ENCODE measurements around the gene KRTAP10-5.
"Not testable (repeated sequence)": the region's sequence is repeated elsewhere in the genome, so short reads cannot be mapped to it uniquely, and the experiment has no call there.

KRTAP10-5 gene, protein sequence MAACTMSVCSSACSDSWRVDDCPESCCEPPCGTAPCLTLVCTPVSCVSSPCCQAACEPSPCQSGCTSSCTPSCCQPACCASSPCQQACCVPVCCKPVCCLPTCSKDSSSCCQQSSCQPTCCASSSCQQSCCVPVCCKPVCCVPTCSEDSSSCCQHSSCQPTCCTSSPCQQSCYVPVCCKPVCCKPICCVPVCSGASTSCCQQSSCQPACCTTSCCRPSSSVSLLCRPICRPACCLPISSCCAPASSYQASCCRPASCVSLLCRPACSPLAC

DNA sequence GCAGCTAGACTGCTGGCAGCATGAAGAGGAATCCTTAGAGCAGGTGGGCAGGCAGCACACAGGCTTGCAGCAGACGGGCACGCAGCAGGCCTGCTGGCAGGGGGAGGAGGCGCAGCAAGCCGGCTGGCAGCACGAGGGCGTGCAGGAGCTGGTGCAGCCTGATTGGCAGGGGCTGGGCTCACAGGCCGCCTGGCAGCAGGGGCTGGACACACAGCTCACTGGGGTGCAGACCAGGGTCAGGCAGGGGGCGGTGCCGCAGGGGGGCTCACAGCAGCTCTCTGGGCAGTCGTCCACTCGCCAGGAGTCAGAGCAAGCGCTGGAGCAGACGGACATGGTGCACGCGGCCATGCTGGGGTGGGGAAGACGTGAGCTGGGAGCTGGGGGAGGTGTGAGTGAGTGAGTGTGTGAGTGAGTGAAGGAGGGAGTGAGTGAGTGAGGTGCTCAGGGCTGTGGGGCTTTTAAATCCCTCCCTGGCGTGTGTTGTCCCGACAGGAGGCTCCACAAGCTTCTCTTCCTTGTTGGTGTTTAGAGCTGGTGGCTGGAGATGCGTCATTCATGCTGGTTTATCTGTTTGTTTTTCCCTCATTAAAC is at the start of gene KRTAP10-5:
Gene KRTAP10-5, minus strand, starts transcription at position 374 of the 591 bp plus-strand sequence. Its CDS starts 26 bp downstream, at position 348.
- DNase-seq, result not testable (repeated sequence)

DNA sequence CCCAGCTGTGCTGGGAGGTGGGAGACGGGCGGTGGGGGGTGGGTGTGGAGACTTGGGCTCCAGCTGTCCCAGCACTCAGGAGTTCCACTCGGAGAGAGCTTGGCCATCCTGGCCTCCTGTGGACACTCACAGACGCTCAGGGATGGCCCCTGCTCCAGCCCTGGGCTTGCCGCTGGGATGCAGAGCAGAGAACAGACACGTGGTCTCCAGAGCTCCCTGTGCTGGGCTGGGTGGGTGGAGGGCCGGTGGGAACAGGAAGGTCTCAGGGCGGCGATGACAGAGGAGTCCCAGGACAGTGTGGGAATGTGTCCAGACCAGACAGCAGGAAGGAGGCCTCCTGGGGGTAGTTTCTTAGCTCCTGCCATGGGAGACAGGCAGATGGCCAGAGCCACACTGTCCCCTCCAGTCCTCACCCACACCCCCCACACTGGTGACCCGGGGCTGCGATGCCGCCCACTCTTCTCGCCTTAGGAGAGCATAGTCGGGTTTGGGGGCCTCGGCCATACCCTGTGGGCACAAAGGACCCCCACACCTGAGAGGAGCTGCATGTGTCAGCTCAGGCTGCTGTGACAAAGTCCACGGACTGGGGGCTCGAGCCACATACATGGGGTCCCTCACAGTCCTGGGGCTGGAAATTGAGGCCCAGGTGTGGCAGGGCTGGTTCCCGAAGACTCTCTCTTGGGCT is 48.4 kb upstream of the KRTAP10-5 start:
- DNase-seq, result no peak

DNA sequence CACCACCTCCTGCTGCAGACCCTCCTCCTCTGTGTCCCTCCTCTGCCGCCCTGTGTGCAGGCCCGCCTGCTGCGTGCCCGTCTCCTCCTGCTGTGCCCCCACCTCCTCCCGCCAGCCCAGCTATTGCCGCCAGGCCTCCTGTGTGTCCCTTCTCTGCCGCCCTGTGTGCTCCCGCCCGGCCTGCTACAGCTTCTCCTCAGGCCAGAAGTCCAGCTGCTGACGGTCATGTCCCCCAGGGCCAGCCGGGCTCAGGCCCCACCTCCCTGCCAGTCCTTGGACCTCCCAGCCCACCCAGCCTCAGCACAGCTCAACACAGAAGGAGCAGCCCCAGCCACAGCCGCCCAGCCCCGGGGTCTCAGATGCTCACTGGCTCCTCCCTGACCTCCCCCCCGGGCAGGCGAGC is 47.4 kb upstream of the KRTAP10-5 start:
- DNase-seq, result not testable (repeated sequence)

DNA sequence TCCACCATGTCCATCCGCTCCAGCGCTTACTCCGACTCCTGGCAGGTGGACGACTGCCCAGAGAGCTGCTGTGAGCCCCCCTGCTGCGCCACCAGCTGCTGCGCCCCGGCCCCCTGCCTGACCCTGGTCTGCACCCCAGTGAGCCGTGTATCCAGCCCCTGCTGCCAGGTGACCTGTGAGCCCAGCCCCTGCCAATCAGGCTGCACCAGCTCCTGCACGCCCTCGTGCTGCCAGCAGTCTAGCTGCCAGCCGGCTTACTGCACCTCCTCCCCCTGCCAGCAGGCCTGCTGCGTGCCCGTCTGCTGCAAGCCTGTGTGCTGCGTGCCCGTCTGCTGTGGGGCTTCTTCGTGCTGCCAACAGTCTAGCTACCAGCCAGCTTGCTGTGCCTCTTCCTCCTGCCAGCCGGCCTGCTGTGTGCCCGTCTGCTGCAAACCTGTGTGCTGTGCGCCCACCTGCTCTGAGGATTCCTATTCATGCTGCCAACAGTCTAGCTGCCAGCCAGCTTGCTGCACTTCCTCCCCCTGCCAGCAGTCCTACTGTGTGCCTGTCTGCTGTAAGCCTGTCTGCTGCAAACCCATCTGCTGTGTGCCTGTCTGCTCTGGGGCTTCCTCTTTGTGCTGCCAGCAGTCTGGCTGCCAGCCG is 46.9 kb upstream of the KRTAP10-5 start:
- not testable (repeated sequence) for DNase-seq

DNA sequence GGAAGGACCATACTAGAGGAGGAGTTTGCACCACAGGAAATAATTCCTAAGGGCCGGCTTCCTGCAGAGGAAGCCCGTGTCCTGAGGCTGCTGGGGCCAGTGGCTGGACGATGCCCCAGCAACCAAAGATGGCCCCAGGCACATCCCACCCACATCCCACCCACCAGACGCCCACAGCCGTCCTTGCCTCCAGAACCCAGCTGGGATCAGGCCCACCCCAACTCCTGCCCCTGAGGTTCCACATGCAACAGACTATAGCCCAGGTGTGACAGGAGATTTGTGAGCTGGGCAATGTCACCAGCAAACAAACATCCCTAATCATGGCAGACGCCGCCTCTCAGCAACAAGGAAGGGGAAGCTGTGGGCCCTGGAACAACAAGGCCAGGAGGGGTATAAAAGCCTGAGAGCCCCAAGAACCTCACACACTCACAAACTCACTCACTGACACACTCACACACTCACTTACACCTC is 46.3 kb upstream of the KRTAP10-5 start, which contains the start of gene KRTAP10-9:
Gene KRTAP10-9, plus strand, starts transcription at position 421 of the 471 bp plus-strand sequence. CDS start 79 bp downstream, outside the sequence.
- DNase-seq, result no peak

DNA sequence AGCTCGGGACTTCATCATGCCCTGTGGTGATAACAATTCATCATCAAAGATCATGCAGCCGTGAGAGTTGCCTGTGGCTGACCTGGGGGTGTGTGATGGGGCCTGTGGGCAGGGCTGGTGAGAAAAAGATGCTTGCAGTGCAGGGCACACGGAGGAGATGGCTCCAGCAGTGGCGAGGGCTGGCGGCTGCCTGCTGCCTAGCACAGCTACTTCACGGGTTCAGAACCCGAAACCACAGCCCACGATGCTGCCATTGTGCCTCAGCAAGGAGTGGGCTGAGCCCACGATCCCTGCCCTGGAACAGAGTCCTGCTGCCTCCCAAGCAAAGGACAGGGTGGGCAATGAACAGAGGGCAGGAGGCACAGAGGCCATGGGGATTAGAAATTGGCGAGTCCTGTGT is 45.9 kb upstream of the KRTAP10-5 start:
- no peak for DNase-seq

DNA sequence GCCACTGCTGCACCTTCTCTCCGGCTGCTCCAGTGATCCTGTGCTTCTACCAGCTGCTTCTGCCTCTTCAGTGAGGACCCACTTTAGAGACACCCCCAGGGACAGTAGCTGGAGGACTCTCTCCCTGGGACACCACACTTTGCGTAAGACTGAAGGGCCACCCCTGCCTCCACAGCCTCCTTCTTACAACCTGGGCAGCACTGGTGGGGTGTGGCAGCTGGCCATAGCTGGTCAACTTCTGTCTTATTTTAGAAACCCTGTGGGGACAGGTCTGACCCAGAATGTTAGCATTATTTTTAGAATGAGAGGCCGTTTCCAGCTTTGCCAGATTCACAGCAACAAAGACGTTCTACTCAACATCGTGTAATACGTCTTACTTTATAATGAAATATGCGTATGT is 45.4 kb upstream of the KRTAP10-5 start:
- DNase-seq, result no peak

DNA sequence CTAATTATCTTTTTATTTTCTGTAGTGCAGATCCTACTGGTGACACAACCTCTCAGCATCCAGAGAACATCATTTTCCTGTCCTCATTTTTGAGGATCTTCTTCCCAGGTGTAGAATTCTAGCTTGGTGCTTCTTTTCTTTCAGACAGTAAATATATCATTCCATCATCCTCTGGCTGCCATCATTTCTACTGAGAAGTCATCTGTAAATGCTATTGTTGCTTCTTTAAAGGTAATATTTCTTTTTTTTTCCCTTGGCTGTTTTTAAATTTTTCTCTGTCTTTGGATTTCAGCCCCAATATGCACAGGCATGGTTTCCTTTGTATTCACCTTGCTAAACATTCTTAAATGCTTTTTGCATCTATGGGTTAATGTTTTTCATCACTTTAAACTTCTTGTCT is 43.2 kb upstream of the KRTAP10-5 start:
- DNase-seq, result no peak

DNA sequence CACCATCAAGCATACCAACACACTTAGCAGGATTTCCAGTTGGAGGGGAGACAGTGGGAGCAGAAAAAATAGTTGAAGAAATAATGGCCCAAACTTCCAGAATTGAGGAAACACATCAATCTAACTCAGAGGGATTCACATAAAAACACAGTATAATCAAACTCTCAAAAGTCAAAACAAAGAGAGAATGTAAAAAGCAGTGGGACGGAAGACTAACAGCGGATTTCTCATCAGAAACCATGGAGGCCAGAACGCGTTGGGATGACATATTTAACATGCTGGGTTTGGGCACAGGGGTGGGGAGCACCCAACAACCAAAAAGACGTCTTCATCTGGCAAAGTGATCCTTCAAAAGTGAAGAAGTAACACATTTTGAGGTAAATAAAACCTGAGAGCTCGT is 39.5 kb upstream of the KRTAP10-5 start:
- no peak for DNase-seq

DNA sequence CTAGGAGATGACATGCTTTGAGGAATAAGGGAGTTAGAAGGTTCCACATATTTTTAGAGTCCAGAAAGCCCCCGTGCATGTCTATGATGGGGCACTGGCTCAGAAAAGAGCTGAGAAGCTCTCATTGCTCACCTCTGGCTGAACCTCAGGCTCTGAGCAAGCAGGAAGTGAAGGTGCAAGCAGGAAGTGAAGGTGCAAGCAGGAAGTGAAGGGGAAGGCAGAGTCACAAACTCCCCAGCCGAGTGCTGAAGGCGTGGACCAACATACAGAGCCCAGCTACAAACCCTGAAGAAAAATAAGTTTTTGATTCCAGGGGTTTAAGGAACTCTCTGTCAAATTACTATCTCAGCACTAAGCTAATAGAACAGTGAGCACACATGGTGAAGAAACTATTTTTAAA is 38.5 kb upstream of the KRTAP10-5 start:
- no peak for DNase-seq

DNA sequence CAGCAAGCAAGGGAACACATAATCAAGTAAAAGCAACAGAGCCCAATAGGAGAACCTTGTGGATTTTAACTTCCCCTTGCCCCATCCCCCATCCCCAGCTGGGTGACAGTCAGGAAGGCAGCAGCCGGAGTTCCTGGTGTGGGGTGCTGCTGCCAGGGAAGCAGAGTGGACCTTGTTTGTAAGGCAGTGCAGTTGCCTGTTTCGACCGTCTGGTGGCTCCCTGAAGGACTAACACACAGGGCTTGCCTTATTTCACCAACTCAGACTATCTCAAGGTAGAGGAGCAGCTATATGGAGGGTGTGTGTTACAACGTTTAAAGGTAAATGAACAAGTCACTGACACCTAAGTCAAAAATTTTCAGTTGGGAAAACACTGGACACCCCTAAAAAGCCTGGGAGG is 38.1 kb upstream of the KRTAP10-5 start:
- no peak for DNase-seq

DNA sequence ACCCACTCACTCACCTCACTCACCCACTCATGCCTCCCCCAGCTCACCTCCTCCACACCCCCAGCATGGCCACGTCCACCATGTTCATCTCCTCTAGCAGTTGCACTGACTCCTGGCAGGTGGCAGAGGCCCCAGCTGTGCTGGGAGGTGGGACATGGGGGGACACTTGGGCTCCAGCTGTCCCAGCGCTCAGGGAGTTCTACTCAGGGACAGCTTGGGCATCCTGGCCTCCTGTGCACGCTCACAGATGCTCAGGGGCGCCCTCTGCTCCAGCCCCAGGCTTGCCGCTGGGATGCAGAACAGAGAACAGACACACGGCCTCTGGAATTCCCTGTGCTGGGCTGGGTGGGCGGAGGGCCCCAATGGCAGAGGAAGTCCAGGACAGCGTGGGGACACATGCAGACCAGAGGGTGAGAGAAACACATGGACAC is 36.7 kb upstream of the KRTAP10-5 start:
- DNase-seq, result no peak

DNA sequence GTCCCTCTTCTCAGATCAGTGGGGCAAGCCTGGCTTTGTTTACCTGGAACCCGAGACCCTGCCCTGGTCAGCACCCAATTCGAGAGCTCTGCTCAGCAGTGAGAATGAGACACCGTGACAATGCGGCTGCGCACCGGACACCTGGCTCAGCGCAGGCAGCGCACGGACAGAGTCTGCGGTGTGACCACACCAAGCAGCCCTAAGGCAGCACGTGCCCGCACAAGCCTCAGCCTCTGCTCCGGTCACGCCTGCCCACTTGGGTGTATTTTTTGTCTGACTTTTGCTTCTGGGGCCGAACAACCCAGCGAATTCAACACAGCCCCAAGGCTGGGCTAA is 36.2 kb upstream of the KRTAP10-5 start:
- no peak for DNase-seq

DNA sequence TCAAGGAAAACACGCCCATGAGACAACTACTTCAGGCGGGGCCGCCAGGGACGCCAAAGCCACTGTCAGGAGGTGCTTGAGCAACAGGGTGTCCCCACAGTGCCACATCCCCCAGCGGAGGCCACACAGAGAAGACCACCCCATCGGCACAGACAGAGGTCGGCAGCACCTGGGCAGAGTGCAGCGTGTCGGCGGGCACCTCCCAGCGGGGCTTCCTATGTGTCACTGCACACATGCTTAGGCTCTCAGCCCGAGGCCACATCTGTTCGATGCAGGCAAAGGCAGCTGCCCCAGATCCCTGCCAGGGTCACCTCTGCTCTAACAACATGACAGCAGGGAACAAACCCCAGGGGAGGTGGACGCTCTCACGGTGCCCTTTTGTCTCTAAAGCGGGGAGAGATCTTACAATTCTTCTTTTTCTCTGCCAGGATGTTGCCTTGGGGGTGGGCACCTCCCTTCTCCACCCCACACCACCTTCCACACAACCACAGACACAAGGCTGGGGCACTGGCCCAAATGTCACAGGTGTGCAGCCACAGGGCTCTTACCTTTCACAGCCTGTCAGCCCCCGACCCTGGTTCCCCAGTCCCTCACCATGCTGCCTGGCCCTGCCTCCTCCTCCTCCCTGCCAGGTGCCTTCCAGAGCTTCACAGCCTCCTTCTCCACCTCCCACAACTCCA is 35.6 kb upstream of the KRTAP10-5 start:
- no peak for DNase-seq

DNA sequence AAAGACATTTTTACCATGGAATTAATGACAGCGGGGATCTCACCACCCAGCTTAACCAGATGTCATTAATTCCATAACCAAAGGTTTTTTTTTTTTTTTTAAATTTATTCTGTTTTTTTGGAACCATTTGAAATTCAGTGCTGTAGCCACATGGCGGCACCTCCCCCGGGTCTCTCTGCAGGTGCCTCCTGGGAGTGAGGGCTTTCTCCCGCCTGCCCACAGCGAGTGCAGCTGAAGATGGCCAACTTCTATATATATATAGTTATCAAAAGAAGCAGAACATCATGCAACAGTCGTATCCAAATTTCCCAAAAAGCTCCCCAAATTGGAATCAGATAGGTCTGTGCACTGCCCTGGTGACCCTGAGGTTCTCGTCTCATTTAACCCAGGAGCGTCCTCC is 35.1 kb upstream of the KRTAP10-5 start:
- no peak for DNase-seq

DNA sequence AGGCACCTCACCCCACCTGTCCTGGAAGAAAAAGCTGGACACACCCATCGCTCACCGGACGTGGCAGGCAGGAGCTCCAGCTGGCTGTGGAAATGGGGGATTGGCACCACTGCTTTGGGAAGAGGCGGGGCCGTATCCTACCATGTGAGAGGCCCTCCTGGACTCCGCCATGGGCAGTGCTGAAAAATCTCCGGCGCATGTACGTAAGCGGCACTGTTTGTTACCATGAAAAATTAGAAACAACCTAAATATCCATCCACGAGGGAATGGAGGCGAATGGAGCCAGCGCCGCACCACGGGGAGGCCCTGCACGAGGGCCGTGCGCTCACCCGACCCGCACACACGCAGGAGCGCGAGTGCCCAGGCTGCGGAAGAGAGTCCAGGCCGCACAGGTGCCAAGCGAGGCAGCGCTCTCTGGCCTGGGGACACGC is 34.6 kb upstream of the KRTAP10-5 start:
- DNase-seq, result no peak

DNA sequence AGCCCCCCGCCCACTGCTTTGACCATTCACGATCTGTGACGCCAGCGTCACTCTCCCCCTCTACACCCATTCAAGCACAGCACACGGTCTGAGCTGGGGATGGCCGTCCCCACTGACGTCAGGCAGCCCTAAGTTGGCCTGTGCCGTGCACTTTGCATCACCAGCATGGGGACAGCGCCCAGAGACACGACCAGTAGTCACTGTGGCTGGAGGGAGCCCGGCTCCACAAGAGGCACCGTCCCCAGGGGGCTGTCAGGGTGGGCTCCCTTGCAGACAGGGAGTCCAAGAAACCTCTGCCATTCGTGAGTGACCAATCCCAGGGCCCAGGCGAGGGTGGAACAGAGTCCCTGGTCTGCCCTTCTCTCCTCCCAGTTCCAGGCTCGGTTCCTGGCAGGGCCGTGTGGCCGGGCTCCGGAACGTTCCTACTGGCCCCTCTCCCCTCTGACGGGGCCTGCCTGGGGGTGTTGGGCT is 33.8 kb upstream of the KRTAP10-5 start:
- DNase-seq, result no peak

DNA sequence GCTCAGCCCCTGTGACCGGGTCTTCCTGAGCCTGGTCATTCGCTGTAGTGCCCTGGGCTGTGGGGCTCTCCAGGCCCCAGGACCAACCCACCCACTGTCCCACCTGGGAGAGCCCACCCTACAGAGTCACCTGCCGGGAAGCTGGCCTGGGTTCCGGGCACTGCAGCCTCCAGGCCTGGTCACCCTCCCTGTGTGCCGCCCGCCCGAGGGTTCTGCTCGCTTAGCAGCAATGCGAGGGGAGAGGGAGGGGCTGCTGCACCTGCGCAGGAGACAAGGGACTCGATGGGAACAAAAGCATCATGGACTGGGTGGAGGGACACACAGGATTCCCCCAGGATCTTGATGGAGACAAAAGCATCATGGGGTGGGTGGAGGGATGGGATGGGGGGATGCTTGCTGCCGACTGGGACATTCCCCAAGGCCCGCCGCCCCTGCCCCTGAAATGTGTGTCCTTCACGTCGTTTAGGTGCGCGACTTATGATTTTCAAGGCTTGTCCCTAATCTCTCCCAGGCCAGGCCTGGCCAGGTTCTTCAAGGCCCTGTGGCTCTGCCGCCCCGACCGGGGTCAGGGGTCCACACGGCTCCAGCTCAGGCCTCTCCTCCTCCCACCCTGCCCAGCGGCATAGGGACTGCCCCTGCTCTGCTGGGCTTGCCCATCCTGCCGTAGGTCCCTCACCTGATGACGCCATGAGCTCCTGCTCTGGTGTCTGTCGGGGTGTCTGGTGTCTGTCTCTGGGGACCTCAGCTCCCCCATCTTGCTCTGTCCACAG is 33.2 kb upstream of the KRTAP10-5 start:
- no peak for DNase-seq

DNA sequence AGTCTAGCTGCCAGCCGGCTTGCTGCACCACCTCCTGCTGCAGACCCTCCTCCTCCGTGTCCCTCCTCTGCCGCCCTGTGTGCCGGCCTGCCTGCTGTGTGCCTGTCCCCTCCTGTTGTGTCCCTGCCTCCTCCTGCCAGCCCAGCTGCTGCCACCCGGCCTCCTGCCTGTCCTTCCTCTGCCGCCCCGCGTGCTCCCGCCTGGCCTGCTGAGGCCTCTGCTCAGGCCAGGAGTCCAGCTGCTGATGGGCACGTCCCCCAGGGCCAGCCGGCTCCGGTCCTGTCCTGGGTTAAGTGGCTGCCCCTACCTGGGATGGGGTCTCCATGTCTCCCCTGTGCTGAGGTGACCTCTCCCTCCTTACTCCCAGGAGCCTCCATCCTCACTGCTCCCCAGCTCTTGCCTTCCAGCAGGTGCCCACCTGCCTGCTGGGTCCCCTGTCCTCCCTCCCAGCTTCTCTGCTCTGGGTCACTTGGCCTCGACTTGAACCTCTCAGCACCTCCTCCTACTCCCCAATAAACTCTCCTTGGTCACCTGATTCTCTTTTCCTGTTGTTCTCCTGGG is 32.3 kb upstream of the KRTAP10-5 start:
- DNase-seq, result no peak

DNA sequence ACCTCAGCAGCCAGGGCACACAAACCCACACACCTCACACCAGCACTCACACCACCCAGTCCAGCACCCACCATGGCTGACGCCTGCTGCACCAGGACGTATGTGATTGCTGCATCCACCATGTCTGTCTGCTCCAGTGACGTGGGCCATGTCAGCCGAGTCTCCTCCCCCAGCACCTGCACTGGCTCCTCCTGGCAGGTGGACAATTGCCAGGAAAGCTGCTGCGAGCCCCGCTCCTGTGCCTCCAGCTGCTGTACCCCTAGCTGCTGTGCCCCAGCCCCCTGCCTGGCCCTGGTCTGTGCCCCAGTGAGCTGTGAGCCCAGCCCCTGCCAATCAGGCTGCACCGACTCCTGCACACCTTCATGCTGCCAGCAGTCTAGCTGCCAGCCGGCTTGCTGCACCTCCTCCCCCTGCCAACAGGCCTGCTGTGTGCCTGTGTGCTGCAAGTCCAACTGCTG is 31.7 kb upstream of the KRTAP10-5 start, which contains the start of gene KRTAP10-8:
Gene KRTAP10-8, plus strand, starts transcription at position 51 of the 458 bp plus-strand sequence. Its CDS starts 22 bp downstream, at position 73.
- no peak for DNase-seq

DNA sequence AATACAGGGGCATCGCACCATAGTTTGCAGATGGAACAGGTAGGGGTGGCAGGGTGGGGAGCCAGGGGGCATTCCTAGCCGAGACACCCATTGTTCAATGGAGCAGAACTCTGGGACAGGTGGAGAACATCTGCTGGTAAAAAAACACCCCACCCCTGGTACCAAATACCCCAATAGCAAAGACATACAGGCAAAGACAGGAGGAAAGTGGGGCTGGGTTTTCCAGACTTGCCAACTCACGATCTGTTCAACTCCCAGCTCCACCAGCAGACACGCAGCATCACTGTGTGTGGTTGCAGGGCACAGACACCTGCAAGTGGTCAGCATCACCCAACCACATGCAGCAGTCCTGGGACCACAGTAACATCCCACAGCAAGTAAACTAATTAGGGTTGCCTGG is 31.1 kb upstream of the KRTAP10-5 start:
- DNase-seq, result no peak
